ENCODE results near the gene HMGCS2. TPM values are rescaled to one million over a fixed set of nuclear protein-coding genes. Genes with fewer than 3 reads are reported as not detected.
"Not testable (repeated sequence)": the region's sequence is repeated elsewhere in the genome, so short reads cannot be mapped to it uniquely, and the experiment has no call there.

Gene HMGCS2
- total and polyA plus RNA-seq, 12 donors: 0.83 to 313 (median 11.2) TPM

DNA sequence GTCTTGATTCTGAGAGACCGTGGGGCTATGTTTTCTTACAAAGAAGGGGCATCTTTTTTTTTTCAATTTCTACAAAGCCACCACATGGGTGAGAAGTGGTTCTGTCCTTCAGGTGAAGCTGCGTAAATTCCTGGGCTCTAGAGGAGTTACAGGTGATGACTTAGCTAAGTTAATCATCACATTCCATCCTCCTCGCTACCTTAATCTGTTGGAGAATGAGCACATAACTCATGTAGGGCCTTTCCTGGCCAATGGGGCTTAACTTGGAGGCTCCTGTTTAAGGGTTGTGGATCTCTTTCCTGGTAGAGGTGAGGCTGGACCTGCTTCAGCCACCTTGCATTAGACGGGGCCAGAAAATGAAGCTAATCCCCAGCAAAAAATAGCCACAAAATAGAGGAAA, 22.7 kb upstream of the HMGCS2 start:
- no peak overlapping the region for H3K4me3 ChIP-seq
- no peak for DNase-seq
- 95 to 96% methylated on average over 4 of the region's 4 CpGs for WGBS, 2 donors
- no peak for ATAC-seq
- no peaks in the 10 kb centered on the region for H3K9me3 ChIP-seq
- no peak overlapping the region for H3K27ac ChIP-seq
- H3K36me3 ChIP-seq: no peaks in the 10 kb centered on the region
- H3K4me1 ChIP-seq: peaks cover 0 to 10% (median 0%) of the 10 kb centered on the region in 9 donors
- peaks cover 0 to 7% (median 0%) of the 10 kb centered on the region in 7 donors for H3K27me3 ChIP-seq
- TF ChIP-seq, protein P1, sequence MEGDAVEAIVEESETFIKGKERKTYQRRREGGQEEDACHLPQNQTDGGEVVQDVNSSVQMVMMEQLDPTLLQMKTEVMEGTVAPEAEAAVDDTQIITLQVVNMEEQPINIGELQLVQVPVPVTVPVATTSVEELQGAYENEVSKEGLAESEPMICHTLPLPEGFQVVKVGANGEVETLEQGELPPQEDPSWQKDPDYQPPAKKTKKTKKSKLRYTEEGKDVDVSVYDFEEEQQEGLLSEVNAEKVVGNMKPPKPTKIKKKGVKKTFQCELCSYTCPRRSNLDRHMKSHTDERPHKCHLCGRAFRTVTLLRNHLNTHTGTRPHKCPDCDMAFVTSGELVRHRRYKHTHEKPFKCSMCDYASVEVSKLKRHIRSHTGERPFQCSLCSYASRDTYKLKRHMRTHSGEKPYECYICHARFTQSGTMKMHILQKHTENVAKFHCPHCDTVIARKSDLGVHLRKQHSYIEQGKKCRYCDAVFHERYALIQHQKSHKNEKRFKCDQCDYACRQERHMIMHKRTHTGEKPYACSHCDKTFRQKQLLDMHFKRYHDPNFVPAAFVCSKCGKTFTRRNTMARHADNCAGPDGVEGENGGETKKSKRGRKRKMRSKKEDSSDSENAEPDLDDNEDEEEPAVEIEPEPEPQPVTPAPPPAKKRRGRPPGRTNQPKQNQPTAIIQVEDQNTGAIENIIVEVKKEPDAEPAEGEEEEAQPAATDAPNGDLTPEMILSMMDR (IDR thresholded peaks at IDR 0.05): no peak
- intact Hi-C loops (cut with DNase I): no loop called here

DNA sequence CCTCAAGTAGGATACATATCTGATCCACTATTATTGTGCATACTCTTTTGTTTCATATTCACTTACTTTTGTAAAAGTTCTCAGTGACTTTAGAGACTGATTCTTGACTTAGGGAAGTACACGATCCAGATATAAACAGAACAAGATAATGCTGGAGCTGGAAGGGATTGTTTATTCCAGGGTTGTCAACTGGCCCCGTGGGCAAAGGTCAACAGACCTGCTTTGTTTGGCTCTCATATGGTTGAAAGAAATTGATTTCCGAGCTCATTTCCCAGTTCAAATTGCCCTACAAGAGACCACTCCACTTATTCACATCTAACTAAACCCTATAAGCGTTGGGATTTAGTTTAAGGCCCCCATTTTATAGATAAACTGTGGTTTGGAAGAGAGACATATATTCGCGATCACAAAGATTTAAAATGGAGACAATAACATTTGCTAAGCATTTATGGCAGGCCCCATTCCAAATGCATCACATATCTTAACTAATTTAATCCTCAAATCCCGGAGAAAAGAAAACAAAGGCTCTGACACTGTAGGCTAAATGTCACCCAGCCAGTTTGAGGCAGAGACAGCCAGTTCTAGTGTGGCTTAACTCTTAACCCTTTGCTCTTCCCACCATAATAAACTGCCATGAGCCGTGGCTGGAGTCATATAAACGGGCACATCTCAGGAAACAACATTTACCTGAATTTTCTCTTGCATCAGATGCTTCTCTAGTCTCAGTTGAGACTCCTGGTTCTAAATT, 21.9 kb upstream of the HMGCS2 start:
- Histone ChIP-seq H3K9me3 (no peaks in the 10 kb centered on the region), H3K27me3 (peaks cover 0 to 7% (median 0%) of the 10 kb centered on the region in 7 donors), H3K27ac (no peak overlapping the region), H3K36me3 (no peaks in the 10 kb centered on the region), H3K4me3 (no peak overlapping the region), H3K4me1 (peaks cover 0 to 10% (median 0%) of the 10 kb centered on the region in 9 donors)
- TF ChIP-seq, protein P1 (IDR thresholded peaks at IDR 0.05): no peak
- ATAC-seq: no peak
- 62 to 73% methylated on average over 9 of the region's 9 CpGs for WGBS, 2 donors
- intact Hi-C loops (cut with DNase I): no loop called here
- DNase-seq: no peak

DNA sequence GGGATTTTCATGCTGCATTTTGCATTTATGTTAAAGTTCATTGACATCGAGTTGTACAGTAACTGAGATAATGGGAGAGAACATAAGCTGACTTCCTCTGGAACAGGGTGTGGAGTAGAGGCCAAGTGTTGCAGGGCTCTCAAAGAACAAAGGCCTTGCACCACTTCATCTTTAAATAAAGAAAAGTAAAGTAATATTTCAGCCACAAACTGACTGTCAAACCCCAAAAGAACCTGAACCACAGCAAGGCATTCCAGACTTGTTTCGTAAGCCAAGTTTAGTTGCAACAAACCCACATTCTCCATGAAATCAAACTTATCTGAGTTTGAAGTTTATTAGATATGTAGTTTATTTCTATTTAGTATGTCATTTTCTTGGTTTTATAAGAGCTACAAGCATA, 19.1 kb upstream of the HMGCS2 start:
- intact Hi-C loops (cut with DNase I): no loop called here
- no peaks in the 10 kb centered on the region for H3K36me3 ChIP-seq
- TF ChIP-seq, protein P1 (IDR thresholded peaks at IDR 0.05): no peak
- peaks cover 0 to 9% (median 0%) of the 10 kb centered on the region in 9 donors for H3K4me1 ChIP-seq
- H3K27me3 ChIP-seq: peaks cover 0 to 7% (median 0%) of the 10 kb centered on the region in 7 donors
- no peak overlapping the region for H3K4me3 ChIP-seq
- H3K9me3 ChIP-seq: no peaks in the 10 kb centered on the region
- ATAC-seq (no peak), DNase-seq (no peak)
- 51 to 73% methylated on average over 2 of the region's 2 CpGs for WGBS, 2 donors
- no peak overlapping the region for H3K27ac ChIP-seq

DNA sequence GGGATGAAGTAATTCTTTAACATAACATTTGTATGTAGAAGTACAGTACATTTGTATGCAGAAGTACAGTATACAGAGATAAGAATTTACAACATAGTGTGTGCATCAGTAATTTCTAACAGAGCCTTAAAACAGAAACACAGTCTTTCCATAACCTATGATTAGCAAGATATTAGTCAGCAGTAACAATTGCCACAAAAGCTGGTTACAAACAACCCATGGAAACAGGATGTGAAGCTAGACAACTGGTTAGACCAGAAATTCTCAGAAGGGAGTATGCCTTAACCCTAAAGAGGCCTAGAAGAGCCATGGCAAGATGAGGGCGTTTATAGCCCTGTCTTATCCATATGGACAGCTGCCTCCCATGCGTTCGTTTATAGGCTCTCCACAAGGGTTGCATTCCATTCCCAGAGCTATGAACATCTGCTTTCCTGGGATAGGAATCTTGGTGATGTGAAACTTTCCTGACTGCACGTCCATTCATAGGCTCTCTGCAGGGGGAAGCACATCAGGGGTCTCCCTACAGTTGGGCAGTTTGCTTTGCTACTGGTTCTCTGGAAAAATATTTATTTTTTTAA, 17.9 kb upstream of the HMGCS2 start:
- intact Hi-C loops (cut with DNase I); DNase-seq; ATAC-seq; H3K9me3 ChIP-seq; H3K4me3 ChIP-seq; H3K36me3 ChIP-seq; H3K27ac ChIP-seq; H3K27me3 ChIP-seq; H3K4me1 ChIP-seq: not testable (repeated sequence)
- 63 to 78% methylated on average over 4 of the region's 4 CpGs for WGBS, 2 donors

DNA sequence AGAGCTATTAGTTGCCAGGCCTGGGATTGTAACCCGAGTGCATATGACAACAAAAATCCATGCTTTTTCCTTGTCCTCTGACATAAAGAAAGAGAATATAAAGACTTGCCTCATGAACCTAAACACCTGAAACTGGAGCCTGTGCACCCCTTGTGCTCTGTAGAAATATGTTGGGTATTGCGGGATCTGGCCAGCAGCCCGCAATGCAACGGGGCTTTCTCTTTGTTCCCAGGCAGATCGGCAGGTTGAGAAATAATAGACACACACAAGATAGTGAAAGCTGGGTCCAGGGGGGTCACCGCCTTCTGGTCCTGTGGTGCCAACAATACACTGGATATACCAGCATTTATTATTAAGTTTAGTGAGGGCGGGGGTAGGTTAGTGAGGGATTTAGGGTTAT, 17.3 kb upstream of the HMGCS2 start:
- H3K4me1 ChIP-seq; H3K27me3 ChIP-seq; H3K9me3 ChIP-seq; intact Hi-C loops (cut with DNase I); ATAC-seq; H3K4me3 ChIP-seq; H3K36me3 ChIP-seq; DNase-seq; H3K27ac ChIP-seq: not testable (repeated sequence)
- WGBS, 2 donors: 83 to 86% methylated on average over 7 of the region's 7 CpGs

Measured in heart right ventricle (tissue), 16 donors.